NCI-H2029 (cell line): ENCODE data around the gene PEX10.
"Not testable (repeated sequence)": the region's sequence is repeated elsewhere in the genome, so short reads cannot be mapped to it uniquely, and the experiment has no call there.

Experiments used
- DNase-seq: peaks from one replicate; lab custom pipeline; 2025; lab: John Stamatoyannopoulos, UW

PEX10 gene

DNA sequence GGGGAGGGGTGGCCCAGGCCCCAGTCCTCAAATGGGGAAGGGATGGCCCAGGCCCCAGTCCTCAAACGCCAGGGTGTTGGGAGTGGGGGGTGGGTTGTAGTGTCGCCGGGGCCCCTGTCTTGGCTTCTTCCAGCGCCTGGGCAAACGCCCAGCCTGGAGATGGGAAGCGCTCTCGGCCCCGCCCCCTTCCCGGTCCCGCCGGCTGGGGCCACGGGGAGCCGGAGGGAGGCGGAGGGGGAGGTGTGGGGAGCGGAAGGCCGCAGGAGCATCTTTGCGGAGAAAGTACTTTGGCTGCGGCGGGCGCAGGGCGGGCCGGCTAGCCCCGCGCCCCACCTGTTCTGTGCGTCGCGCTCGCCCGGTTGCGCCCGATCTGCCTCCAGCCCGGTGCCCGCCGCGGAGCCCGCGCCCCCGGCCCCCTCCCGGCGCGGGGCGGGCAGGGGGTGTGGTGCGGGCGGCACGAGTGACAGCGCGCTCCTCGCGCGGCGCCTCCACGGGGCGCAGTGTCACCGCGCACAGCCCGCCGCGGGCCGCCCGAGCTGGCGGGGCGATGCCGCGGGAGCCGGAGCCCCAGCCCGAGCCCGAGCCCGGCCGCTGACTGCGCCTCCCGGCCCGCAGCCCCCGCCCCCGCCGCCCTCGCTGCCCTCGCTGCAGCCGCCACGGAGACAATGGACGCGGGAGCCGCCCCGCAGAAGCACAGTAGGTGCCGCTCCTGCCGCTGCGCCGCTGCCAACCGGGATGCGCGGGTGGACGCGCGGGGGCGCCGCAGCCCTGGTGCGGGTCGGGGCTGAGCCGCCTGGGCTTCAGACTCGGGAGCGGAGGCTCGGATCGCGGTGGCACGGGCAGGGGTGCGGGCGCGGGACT is 31.1 kb upstream of the PEX10 start:
- DNase-seq: no peak

DNA sequence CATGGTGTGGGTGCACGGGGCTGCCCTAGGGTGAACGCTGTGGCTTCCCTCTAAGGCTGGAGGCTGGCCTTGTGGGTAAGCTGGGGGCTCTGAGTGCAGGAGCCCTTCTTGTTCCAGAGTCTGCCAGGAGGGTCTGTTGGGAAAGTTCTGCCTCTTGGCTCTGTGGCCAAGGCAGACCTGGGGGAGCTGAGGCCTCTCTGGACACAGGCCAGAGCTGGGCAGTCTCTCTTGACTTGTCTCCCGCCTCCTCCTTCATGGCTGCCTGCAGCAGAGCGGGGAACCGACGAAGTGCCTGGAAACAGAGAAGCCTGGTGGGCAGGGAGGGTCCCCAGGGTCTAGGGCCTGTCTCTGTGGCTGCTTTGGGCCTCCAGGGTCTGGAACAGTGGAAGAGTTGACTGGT is 30.3 kb upstream of the PEX10 start:
- DNase-seq: no peak

DNA sequence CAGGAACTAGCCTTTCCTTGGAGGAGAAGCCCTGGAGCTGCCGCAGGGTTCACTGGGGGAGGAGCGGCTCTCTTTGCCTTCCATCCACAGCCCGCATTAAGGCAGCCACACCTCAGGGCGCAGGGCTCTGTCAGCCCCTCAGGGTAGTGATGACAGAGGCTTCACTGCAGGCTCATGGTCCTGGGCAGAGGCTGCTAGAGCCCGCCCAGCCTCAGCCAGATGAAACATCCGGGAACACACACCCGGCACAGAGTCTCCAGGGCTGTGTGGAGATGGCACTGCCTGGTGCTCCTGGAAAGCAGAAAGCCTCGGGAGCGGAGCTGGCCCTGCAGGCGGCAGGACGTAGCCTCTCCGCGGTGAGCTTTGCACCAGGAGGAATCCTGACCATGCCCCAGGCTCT is 29.4 kb upstream of the PEX10 start:
- no peak for DNase-seq

DNA sequence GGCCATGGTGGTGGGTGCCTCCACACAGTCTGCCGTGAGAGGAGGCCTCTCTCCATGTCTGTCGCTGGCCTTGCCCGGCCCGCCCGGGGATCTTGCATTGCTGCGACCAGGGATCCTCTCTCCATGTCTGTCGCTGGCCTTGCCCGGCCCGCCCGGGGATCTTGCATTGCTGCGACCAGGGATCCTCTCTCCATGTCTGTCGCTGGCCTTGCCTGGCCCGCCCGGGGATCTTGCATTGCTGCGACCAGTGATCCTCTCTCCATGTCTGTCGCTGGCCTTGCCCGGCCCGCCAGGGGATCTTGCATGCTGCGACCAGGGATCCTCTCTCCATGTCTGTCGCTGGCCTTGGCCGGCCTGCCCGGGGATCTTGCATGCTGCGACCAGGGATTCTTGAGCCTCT is 28.0 kb upstream of the PEX10 start:
- DNase-seq: not testable (repeated sequence)

DNA sequence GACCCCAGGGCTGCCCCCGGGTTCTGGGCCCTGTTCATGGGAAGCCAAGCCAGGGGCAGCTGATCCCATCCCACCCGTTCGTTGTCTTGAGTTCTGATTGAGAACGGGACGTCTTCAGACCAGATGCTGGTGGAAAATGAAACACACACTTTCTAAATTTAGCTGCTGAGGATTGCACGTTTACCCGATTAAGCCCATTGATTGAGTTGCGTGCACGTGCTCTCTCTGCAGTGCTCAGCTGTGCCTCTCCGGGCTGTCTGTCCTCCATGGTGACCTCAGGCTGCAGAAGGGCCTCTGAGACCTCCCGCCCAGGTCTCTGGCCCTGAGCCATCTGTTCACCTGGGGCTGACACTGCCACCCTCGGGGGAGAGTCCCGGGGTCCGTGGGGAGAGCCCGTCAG is 27.0 kb upstream of the PEX10 start:
- no peak for DNase-seq

DNA sequence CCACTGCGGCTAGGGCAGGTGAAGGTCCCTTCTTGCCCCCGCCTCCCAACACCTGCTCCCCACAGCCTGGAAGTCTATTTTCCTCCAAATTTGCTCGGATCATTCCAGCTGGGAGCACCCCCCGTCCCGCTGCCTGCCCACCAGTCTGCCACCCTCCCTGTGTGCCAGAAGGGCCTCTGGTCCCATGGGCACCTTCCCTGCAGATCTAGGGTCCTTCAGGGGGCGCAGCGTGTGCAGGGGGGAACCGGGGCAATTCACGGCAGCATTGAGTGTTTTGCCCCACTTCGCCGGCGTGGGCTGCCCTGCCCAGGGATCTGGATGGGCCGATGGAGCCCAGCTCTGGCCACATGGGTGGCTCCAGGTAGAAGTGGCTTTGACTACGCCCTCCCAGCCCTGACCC is 26.3 kb upstream of the PEX10 start:
- DNase-seq: no peak

DNA sequence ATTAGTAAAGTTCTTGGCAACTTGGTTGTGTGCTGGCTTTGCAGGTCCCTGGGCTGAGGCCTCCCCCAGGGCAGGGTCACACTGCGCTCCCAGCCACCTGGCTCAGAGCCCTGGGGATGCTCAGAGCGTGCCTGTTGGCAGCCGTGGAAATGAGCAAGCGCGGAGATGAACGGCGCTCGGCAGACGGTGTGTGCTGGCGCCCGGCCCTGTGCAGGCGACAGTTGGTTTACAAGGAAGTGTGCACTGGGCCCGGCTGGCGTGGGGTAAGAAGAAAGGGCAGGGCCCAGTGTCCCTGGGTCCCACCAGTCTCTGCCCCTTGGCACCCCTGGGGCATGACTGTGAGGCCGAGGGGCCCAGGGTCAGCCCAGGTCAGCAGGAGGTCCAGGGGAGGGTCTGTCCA is 25.7 kb upstream of the PEX10 start:
- no peak for DNase-seq

DNA sequence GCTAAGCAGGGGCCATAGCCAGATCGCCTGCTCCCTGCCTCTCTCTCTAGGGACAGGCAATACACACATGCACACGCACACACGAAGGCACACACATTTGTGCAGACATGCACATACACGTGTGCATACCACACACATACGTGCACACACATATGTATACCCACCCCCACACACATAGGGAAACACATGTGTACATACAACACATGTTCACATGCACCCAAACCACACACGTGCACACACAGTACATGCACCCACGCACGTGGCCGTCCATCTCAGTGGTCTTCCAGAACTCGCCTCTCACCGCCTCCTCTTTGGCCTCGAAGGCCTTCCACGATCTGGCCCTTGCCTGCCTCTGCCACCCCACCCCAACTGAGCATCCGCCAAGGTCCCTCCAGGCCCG is 25.3 kb upstream of the PEX10 start:
- no peak for DNase-seq

DNA sequence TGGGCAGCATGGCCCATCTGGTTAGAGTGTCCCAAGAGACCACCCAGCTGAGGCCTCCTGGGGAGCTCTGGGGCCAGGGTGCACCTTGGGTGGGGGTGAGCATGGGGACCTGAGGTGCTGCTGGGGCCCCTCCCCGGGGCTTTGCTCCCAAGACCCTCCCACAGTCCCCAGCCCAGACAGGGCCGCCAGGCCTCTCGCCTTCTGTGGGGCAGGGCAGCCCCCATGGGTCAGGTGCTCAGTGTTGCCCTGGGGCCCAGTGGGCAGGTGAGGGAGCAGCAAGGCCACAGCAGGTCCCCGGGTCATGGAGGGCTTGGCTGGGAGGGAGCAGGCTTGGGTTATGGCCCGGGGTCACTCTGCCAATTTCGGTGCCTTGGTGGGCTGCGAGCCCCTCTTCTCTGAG is 24.5 kb upstream of the PEX10 start:
- no peak for DNase-seq

DNA sequence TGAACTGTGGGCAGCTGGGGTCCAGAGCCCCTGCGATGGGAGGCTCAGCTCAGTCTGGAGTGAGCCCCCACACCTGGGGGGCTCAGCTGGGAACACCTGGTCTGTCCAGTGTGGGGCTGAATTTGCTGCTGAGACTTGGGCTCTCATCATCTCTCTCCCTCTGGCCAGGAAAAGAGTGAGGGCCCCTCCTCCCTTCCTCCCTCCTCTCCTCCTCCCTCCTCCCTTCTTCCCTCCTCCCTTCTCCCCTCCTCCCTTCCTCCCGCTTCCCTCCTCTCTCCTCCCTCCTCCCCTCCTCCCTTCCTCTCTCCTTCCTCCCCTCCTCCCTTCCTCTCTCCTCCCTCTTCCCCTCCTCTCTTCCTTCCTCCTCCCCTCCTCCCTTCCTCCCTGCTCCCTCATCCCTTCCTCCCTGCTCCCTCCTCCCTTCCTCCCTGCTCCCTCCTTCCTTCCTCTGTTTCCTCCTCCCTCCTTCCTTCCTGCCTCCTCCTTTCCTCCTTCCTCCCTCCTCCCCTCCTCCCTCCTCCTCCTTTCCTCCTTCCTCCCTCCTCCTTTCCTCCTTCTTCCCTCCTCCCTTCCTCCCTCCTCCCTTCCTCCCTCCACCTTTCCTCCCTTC is 23.5 kb upstream of the PEX10 start:
- no peak for DNase-seq

DNA sequence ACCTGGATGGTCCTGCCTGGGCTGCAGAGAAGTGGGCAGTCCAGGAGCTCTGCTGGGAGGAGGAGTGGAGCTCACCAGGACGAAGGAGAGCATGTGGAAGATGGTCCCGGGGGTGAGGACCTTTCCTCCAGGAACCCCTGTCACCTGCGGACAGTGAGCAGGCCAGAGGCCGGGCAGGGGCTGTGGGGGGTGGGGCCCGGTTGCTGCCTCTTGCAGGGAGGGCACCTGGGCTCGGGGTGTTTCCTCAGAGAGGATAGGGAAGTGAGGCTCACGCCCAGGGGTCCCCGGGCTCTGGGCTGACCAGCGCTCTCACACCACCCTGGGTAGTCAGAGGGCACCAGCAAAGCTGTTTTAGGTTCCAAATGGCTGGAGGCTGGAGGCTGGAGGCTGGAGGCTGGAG is 22.7 kb upstream of the PEX10 start:
- no peak for DNase-seq

DNA sequence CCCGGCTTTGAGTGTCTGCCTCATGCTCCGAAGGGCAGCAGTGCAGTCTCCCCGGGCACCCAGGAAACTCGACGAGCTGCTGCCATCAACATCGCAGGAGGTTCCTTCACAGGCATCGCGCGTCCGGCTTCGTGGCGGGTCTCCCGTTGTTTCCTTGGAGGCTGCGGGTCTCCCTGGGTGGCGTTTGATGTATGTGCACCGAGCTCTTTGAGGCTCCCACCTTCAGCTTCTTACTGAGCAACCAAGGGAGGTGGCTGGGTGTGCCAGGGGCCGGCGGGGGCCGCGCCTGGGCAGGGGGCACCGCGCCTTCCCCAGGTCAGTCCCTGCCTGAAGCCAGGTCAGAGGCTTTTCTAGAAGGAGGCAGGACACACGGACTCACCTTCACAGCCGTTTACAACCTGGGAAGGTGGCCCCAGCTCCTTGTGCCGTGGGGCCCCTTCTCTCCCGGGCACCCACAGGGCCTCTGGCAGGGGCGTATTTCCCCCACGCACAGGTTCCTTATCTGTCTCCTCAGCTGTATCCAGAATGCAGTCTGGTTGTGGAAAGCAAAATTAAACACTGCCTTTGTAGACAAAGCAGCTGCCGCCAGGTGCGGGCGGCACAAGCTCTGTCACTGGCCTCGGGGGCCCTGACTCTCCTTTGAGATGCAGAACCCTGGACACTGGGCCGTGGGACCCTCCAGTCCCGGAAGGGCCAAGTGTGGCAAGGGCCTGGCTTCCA is 21.7 kb upstream of the PEX10 start:
- DNase-seq: no peak

DNA sequence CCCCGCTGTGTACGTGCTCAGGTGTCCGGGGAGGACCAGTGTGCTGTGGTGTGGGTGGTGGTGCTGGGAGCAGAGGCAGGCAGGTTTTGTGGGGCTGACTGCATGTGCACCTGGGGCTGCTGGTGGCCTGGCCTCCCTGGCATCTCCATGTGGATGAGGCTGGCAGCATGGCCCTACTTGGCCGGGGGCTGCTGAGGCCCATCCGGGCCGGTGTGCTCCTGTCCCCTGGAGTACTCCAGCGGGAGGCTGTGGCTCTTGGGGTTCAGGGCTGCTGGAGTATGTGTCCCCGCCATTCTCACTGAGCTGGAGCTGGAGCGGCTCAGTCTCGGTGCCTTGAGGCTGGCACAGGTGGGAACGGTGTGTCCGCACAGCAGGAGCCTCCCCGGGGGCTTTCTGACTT is 20.8 kb upstream of the PEX10 start:
- DNase-seq: no peak

DNA sequence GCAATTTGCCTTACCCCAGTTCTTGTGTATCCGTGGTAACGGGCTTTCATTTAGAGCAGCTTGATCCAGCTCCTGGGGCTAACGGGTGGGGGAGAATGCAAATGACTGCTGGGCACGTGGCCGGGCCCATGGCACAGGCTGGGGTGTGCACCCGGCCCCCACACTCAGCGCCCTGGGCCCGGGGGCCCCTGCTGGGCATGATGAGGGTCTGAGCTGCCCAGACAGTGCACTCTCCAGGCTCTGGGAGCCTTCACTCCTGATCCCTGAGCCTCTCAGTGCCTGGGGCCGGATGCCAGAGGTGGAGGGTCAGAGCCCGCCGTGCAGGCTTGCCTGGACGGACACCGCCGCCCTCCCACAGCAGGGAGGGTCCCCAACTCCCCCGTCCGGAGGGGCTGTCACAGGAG is 20.1 kb upstream of the PEX10 start:
- DNase-seq: no peak

DNA sequence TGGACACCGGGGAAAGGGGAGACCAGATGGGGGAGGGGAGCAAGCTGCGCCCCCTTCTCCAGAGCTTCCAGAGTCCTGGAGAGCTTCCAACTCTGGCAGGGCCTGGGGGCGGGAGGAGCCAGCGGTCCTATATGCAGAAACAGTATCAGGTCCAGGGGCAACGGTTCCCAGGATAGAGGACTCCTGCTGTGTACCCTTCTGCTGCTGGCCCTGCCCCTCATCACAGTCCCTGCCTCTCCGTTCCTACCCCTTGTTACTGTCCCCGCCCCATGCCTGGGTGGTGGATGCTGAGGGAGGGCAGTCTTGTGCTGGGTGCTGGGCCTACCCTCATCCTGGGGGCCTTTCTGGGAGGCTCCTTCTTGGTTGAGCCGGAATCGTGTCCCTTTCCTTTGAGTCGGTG is 19.2 kb upstream of the PEX10 start:
- no peak for DNase-seq

DNA sequence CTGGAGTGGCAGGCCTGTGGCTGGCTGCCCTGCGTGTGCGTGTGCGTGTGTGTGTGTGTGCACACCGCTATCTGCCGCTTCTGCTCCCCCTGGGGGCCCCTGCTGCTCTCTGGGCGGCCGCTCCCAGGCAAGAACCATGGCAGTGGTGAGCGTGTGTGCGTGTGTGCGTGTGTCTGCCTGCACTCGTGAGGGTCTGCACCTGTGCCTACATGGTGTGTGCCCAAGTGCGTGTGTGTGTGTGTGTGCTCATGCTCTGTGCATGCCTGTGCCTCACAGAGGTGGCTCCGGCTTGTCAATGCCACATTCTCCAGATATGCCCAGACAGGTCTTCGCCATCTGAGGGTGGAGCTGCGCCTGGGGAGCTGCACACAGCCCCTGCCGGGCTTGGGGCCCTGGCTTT is 18.7 kb upstream of the PEX10 start:
- no peak for DNase-seq

DNA sequence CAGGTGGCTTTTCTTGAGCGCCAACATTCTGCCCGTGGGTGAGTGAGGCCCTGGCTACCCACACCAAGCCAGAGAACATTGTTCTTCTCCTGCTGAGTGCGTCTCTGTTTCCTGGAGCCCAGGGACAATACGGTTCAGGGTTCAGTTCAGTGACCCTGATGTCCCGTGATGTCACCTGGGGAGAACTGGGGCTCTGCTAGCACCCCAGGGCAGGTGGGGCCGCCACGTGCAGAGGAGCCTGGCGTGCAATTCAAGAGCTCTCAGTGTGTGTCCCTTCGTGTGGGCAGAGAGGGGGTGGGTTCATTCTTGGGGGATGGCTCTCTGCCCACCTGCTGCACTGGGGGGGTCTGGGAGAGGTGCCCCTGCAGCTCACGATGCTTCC is 18.2 kb upstream of the PEX10 start:
- DNase-seq: no peak

DNA sequence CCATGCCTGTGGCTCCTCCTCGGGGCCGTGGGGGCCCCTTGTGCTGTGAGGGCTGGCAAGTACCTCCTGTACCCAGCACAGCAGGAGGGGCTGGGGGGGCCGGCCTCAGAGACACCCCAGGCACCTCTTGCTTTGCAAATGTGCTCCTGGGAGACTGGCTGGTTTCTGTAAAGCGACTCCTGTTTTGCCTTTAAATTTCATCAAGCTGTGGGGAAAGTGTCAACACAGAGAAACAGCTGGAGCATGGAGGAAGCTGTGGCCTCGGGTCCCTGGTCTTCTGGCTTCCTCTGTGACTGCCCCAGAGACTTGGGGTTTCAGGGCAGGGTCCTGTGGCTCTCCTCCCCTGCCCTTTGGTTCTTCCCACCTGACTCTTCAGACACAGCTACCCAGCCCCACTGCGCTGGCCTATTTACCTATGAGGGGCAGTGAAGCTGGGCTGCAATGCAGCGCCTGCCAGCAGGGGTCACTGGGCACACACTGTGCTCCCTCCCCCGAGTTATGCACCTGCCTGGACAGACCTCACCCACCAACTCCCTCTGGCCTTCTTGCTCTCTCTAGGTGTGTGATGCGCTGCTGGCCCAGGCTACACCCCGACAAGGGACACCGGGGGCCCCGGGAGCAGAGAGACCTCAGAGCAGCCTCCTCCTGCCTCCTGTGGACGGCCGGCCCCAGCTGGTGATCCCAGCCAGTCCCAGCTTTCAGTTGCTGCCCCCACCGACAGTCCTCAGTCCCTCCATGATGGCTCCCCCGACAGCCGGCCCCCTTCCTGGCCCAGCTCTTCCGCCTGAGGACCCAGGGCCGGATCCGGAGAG is 17.6 kb upstream of the PEX10 start:
- DNase-seq: no peak

DNA sequence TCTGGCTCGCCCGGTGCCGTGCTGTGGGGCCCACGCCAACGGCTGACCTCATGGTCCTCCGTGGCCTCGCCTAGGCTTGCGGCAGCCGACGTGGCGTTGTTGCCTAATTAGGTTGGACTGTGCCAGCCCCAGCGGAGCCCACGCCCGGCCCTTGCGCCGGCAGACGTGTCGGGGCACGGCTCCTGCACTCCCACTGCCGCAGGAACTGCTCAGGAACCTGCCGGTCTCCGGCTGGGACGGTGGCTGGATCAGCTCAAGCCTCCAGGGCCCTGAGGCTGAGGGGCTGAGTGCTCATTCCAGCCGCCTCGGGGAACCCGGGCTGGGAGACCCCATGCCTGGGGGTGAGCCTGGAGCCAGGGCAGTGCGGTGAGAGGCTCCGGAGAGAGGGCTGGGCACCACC is 16.1 kb upstream of the PEX10 start:
- DNase-seq: no peak

DNA sequence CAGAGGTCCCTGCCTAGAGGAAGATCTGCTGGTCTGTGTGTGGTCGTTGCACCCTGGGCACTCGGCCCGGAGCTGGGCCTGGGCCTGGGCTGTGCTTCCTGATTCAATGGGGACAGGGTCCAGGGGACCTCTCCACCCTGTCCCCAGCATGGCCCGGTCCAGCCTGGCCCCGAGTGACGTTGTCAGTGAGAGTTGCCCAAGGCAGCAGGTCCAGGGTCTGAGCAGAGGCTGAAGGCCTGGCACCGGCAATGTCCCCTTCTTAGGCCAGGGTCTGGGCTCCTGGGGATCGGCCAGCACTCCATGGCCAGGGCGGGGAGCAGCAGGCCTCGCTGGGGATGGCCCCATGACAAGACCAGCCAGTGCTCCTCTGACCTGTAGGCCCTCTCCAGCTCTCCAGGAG is 15.6 kb upstream of the PEX10 start:
- DNase-seq: no peak

DNA sequence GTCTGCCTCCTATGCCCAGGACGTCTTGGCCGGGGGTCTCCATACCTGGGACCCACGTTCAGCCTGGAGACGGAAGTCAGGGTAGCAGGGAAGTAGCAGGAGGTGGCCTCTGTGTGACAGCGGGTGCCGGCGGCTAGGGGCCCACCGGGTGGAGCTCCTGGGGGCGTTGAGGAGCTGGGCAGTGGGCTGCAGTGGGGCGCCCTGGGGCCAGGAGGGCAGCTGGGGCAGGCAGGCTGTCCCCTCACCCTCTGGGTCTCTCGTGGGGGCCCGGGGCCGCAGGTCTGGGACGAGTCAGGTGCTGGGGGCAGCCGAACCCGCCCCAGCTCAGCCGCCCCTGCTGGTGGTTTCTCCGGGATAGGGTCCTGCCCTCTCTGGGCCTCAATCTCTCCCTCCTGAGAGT is 14.7 kb upstream of the PEX10 start:
- DNase-seq: no peak

DNA sequence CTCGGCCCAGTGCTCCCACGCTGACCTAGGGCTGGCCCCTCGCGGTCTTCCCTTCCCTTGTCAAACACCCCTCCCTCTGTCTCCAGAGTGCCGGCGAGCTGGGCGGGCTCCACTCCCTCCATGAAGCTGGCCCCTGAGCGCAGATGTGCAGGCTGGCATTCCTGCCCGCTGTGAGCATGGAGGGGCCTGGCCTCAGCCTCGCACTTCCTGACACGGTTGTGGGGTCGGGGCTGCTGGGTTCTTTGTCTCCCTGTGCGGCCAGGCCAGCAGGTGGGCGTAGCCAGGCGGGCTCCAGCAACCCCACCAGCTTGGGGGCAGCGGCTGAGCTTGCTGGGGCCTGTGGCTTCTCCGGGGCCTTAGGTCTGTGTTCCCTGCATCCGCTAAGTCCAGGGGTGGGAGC is 14.2 kb upstream of the PEX10 start:
- DNase-seq: no peak

DNA sequence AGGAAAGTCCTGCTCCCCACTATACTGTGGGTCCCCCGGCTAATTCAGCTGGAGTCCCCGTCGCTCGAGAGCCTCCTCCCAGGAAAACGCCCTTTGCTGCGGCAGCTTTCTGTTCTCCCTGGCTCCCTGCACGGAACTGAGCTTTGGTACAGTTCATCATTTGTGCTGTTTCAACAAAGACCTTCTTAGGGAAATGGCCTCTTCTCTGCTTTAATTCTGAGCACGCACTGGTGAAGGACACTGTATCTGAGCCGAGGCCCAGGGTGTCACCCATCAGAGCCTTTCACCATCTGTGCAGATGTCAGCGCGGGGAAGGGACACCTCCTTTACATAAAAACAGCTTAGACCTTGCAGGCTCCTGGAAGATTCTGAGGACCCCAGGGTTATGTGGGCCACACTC is 13.5 kb upstream of the PEX10 start:
- no peak for DNase-seq
